Osteoblast (primary cell): ENCODE data around the gene HOXA3. TPM values are rescaled to one million over a fixed set of nuclear protein-coding genes. Genes with fewer than 3 reads are reported as not detected.

ENCODE experiments used
- DNase-seq: peaks from one replicate; pipeline ENCODE4 v3.0.0; 2011; ENCODE audit warnings: low spot score, mixed read lengths; ENCODE audit not compliant: insufficient read length; ENCODE audit errors: missing footprints
- H2AFZ ChIP-seq: 2 replicates; pipeline ENCODE4 v1.6.0; 2011; ENCODE audit warnings: mild to moderate bottlenecking, low read length
- H3K27ac ChIP-seq: 2 replicates; pipeline ENCODE4 v1.5.1; 2011; ENCODE audit warnings: mild to moderate bottlenecking, low read depth, low read length, moderate library complexity
- H3K27me3 ChIP-seq: 2 replicates; pipeline ENCODE4 v1.6.0; 2012; ENCODE audit warnings: mild to moderate bottlenecking, control low read depth, inconsistent platforms, low read length, moderate library complexity; ENCODE audit not compliant: insufficient read depth
- H3K36me3 ChIP-seq: 2 replicates; pipeline ENCODE4 v1.5.1; 2011; ENCODE audit warnings: mild to moderate bottlenecking, low read length, control low read depth, moderate library complexity; ENCODE audit not compliant: insufficient read depth
- H3K4me1 ChIP-seq: 2 replicates; pipeline ENCODE4 v1.5.1; 2011; ENCODE audit warnings: mild to moderate bottlenecking, low read length, control low read depth, moderate library complexity; ENCODE audit not compliant: insufficient read depth
- H3K4me2 ChIP-seq: 2 replicates; pipeline ENCODE4 v1.6.0; 2011; ENCODE audit warnings: mild to moderate bottlenecking, low read length; ENCODE audit not compliant: insufficient read depth
- H3K4me3 ChIP-seq: fragments of 200-600 bp; sonication (generic); 3 replicates; pipeline ENCODE4 v1.5.1; 2012; ENCODE audit warnings: mild to moderate bottlenecking, low read length, inconsistent platforms; ENCODE audit not compliant: insufficient read depth
- H3K79me2 ChIP-seq: 2 replicates; pipeline ENCODE4 v1.6.0; 2012; ENCODE audit warnings: mild to moderate bottlenecking, low read length, control low read depth, inconsistent platforms; ENCODE audit not compliant: insufficient read depth
- H3K9me3 ChIP-seq: 2 replicates; pipeline ENCODE4 v1.5.1; 2011; ENCODE audit warnings: low read depth, low read length, control low read depth
- H4K20me1 ChIP-seq: 2 replicates; pipeline ENCODE4 v1.6.0; 2012; ENCODE audit warnings: mild to moderate bottlenecking, low read length, control low read depth; ENCODE audit not compliant: insufficient read depth
- CTCF ChIP-seq: IDR thresholded peaks from 2 replicates; pipeline ENCODE4 v1.5.1; 2011; ENCODE audit warnings: mild to moderate bottlenecking, low read depth, low read length, moderate library complexity; ENCODE audit errors: extremely low read depth
- total RNA-seq: library from RNA; depleted of rRNA; stranded (reverse); fragments of >200 nt; gene quantifications from 2 replicates; pipeline ENCODE4 v1.2.3, GENCODE V29; 2012

The HOXA3 gene
- total RNA-seq, 1 donor, result 4.0 TPM

GRCh38 chr7:27173956-27174873, 21.8 kb upstream of the HOXA3 start, which contains the start of gene HOXA10:
HOXA10 (minus strand) TSS chr7:27174320; CDS start chr7:27174306, 14 bp downstream.
- Histone ChIP-seq H3K4me2 (peak within 1 kb of the TSS; percentile 99), H3K9me3 (no peaks in the 10 kb centered on the region), H3K4me3 (peak within 1 kb of the TSS; percentile 75), H3K79me2 (peaks cover 100% of the 10 kb centered on the region), H3K27ac (peak within 1 kb of the TSS; percentile 76), H4K20me1 (peaks cover 7% of the 10 kb centered on the region), H3K4me1 (peaks cover 41% of the 10 kb centered on the region), H3K36me3 (peaks cover 12% of the 10 kb centered on the region), H2AFZ (peak within 1 kb of the TSS; percentile 17), H3K27me3 (no peaks in the 10 kb centered on the region)
- peak; percentile 90 for DNase-seq
- TF ChIP-seq CTCF, result no peak

DNA sequence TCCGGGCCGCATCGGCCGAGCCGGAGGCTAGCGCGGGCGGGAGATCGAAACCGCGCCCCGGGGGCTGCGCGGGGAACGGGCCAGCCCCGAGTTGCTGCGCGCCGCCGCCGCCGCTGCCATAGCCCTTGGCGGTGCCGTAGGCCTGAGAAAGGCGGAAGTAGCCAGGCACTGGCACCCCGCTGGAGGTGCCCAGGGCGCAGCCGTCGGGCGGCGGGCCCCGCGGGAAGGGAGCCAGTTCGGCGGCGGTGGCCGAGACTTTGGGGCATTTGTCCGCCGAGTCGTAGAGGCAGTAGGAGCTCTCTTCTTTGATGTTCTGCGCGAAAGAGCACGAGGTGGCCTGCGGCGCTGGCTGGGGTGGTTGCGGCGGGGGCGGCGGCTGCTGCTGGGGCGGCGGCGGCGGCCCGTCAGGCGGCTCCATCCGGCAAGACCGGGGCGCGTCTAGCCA, 21.1 kb upstream of the HOXA3 start:
- DNase-seq, result peak; percentile 79
- no peak for TF ChIP-seq CTCF
- peak overlapping the region; percentile 75 for H3K4me3 ChIP-seq
- H3K27me3 ChIP-seq, result no peaks in the 10 kb centered on the region
- peak overlapping the region; percentile 76 for H3K27ac ChIP-seq
- peaks cover 43% of the 10 kb centered on the region for H3K4me1 ChIP-seq
- H3K9me3 ChIP-seq, result no peaks in the 10 kb centered on the region
- H3K4me2 ChIP-seq, result peak overlapping the region; percentile 99
- peaks cover 13% of the 10 kb centered on the region for H3K36me3 ChIP-seq
- H2AFZ ChIP-seq, result no peak overlapping the region
- H3K79me2 ChIP-seq, result peaks cover 100% of the 10 kb centered on the region
- H4K20me1 ChIP-seq, result peaks cover 7% of the 10 kb centered on the region

- peaks cover 44% of the 10 kb centered on the region for H3K4me1 ChIP-seq
- no peak overlapping the region for H2AFZ ChIP-seq
- peaks cover 7% of the 10 kb centered on the region for H4K20me1 ChIP-seq
- H3K4me3 ChIP-seq, result peak overlapping the region; percentile 75
- no peak for TF ChIP-seq CTCF
- H3K4me2 ChIP-seq, result peak overlapping the region; percentile 99
- peaks cover 15% of the 10 kb centered on the region for H3K36me3 ChIP-seq
- H3K9me3 ChIP-seq, result no peaks in the 10 kb centered on the region
- no peaks in the 10 kb centered on the region for H3K27me3 ChIP-seq
- H3K79me2 ChIP-seq, result peaks cover 100% of the 10 kb centered on the region
- DNase-seq, result peak; percentile 97
- H3K27ac ChIP-seq, result peak overlapping the region; percentile 76
Measured at GRCh38 chr7:27172823-27173510, 20.6 kb upstream of the HOXA3 start.
